Measurements from ENCODE around the gene SLAMF6.

Gene SLAMF6

GRCh38 chr1:160460683-160461287 is 62.3 kb downstream of the SLAMF6 start:
- DNase-seq, result peak; percentile 17

GRCh38 chr1:160460214-160460642 is 62.8 kb downstream of the SLAMF6 start:
- peak; percentile 19 for DNase-seq

GRCh38 chr1:160459687-160460086 is 63.4 kb downstream of the SLAMF6 start:
- DNase-seq, result no peak

- no peak for DNase-seq
Observed at GRCh38 chr1:160459056-160459455, 64.0 kb downstream of the SLAMF6 start.

- no peak for DNase-seq
Observed at GRCh38 chr1:160455153-160455517, 67.9 kb downstream of the SLAMF6 start.

- no peak for DNase-seq
Observed at GRCh38 chr1:160454371-160455152, 68.5 kb downstream of the SLAMF6 start.

- peak; percentile 28 for DNase-seq
Observed at GRCh38 chr1:160453443-160453842, 69.6 kb downstream of the SLAMF6 start.

- no peak for DNase-seq
Observed at GRCh38 chr1:160451859-160452232, 71.2 kb downstream of the SLAMF6 start.

- DNase-seq, result peak; percentile 13
Observed at GRCh38 chr1:160451119-160451858, 71.8 kb downstream of the SLAMF6 start.

GRCh38 chr1:160449494-160449893 is 73.6 kb downstream of the SLAMF6 start:
- DNase-seq, result no peak

- DNase-seq, result peak; percentile 16
Observed at GRCh38 chr1:160446945-160447600, 76.0 kb downstream of the SLAMF6 start.

GRCh38 chr1:160439718-160440117 is 83.3 kb downstream of the SLAMF6 start:
- DNase-seq, result no peak

GRCh38 chr1:160438935-160439334 is 84.1 kb downstream of the SLAMF6 start:
- no peak for DNase-seq

- peak; percentile 9 for DNase-seq
Observed at GRCh38 chr1:160438317-160438918, 84.6 kb downstream of the SLAMF6 start.

GRCh38 chr1:160437432-160438316 is 85.4 kb downstream of the SLAMF6 start:
- peak; percentile 35 for DNase-seq

GRCh38 chr1:160436966-160437365 is 86.1 kb downstream of the SLAMF6 start:
- DNase-seq, result no peak
